GM19025 (cell line): ENCODE results near the gene CRYBA2.

ENCODE experiments used
- ATAC-seq: cut with Tn5 transposase; IDR thresholded peaks from one replicate; pipeline ENCODE4 v1.9.1; 2021; ENCODE audit warnings: mild to moderate bottlenecking, low read depth, moderate library complexity; ENCODE audit not compliant: unreplicated experiment

Gene CRYBA2

GRCh38 chr2:219024059-219024458 is 30.8 kb upstream of the CRYBA2 start:
- ATAC-seq, result no peak

DNA sequence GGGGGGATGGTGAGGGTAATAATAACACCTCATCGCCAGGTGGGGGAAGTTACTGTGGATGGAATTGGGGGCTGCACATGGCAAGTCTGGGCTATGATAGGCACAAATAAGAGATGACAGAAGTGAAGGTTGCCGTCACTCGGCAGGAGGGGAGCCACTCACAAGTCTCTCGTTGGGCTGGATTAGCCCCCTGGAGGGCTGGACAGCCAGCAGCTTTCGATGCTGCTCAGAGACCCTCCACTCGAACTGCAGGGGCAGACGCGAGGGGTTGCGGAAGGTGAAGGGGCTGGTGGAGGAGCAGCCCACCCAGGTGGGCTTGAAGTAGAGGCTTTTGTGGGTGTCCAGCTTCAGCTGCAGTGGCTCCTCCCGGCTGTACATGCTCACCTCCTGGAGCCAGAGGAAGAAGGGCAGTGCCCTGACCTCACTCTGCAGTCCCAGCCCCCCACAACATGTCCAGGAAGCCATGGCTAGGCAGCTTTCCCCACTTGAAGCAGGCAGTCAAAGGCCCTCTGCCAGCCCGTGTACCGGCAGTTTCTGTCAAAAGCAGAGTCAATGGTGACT is 29.9 kb upstream of the CRYBA2 start:
- no peak for ATAC-seq

DNA sequence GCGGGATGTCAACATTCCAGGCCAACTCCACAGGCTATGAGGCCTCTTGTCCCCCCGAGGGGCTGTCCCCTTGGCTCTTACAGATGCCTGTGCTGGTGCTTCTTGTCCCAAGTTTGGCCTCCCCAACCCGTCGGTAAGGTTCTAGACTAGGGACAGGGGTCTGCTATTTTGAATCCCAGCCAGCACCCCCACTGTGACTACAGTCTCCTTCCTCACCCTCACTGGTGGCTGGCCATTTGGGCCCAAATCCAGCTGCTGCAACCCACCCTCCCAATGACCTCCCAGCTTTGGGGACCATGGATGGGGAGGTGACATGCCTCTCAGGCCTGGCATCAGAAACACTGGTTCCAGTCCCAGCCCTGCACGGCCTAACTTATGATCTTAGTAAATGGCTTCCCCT is 29.4 kb upstream of the CRYBA2 start:
- ATAC-seq, result no peak

DNA sequence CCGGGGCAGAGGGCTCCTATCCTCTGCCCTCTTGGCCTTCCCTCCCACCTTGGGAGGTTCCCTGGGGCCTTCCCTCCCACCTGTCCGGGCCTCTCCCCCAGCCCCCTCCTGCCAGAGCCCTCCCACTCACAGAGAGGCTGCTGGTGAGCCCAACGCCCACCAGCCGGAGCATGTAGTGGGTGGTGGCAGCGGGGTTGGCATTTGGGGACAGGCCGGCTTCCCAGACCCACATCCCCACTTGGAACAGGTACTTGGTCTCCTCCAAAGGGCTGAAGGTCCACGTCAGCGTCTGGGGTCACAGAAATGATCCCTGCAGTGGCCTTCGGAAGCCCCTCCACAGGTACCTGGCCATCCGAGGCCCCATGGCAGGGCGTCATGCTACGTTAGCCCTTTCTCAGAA is 28.8 kb upstream of the CRYBA2 start:
- ATAC-seq, result no peak

- ATAC-seq, result no peak
Measured at GRCh38 chr2:219021591-219021990, 28.4 kb upstream of the CRYBA2 start.

DNA sequence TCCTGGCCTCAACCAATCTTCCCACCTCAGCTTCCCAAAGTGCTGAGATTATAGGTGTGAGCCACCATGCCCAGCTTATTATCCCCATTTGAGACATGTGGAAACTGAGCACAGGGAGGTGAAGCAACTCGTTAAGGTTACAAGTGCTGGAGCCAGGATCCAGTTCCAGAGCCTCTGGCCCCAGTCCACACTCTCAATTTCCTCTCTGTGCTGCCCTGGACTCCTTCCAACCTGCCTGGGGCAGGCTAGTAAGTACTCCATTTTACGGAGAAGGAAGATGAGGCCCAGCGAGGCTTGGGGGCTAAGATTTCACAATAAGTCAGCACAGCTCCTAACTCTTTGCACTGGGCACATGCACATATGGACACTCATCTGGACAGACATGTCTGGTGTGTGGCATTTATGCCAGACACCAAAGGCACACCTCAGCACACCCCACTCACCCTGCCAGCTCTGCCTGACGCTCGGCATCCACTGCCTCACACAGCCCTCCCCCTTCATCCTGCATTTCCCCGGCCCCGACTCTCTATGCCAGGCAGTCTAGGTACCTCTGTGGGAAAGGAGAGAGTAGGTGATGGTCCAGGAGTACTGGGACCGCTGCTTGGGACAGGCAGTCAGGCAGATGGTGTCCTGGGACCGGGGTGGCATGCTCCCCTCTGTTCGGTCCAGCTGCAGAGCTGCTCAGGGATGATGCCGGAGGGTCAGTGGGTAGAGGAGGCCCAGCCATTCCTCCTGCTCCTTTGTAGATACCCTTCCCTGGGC is 27.6 kb upstream of the CRYBA2 start:
- ATAC-seq, result no peak

- no peak for ATAC-seq
Measured at GRCh38 chr2:219019436-219019835, 26.2 kb upstream of the CRYBA2 start.

GRCh38 chr2:219018726-219019125 is 25.5 kb upstream of the CRYBA2 start:
- ATAC-seq, result no peak

DNA sequence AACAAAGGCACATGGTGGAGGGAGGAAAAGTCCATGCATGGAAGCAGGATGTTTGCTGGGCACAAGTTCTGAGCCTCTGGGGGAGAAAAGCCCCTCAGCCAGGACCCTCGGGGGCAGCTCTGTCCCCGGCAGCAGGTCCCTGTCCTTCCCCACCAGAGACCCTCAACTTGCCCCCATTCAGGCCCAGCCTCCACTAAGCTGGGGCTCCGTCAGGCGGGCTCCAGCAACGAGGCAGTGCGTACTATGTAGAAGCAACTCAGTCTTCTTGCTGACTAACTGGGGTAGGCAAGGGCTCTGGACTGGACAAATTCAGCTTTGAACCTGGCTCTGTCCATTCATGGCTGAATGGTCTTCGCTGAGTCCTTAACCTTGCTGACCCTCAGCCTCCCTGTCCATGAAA is 25.1 kb upstream of the CRYBA2 start:
- ATAC-seq, result no peak

DNA sequence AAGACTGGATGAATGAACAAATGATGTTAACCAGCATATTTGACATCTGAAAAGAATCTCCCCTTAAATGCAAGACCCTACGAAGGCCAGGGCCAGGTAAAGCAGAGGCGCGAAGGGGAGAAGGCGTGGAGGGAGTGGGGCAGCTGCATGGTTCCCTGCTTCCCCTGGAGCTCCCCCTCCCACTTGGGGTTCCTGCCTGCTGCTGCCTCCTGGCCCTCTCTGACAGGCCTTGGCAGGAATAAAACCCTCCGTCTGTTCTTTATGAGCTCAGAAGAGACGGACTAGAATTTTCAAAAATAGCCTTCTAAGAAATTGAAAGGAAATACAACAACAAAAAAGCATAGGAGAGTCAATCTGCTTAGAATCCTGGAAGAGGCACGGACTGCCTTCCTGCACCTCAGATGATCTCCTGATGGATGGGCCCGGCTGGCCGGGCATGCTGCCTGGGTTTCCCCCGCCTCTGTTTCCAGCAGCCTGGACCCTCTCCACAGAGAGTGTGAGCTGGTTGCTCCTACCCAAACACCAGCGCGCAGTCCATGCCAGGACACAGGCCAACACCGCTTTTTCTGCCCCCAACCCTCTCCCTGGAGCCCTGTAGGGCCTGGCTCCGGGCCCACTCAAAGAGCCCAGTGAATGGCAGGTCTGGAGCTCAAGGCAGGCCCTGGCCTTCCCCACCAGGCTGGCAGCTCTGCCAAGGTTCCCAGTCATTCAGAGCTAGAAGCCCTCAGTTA is 24.1 kb upstream of the CRYBA2 start:
- no peak for ATAC-seq

- ATAC-seq, result no peak
Measured at GRCh38 chr2:219016721-219017120, 23.5 kb upstream of the CRYBA2 start.

DNA sequence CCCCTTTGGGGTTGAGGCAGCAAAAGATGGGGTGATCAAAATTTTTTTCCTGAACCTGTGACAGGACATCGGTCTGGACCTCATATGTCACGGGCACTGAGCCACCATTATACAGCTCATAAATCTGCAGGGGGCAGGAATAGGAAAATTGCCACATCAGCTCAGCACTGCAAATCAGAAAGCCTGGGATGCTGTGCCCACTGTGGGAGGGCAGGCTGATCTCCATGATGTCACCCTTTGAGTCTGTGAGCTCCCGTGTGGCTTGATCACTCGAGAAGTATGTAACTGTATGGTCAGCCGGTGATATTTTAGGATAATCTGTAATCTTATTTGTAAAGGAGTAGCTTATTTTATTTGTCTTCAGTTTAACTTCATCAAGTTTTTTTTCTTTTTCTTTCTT is 17.7 kb upstream of the CRYBA2 start:
- ATAC-seq, result no peak

DNA sequence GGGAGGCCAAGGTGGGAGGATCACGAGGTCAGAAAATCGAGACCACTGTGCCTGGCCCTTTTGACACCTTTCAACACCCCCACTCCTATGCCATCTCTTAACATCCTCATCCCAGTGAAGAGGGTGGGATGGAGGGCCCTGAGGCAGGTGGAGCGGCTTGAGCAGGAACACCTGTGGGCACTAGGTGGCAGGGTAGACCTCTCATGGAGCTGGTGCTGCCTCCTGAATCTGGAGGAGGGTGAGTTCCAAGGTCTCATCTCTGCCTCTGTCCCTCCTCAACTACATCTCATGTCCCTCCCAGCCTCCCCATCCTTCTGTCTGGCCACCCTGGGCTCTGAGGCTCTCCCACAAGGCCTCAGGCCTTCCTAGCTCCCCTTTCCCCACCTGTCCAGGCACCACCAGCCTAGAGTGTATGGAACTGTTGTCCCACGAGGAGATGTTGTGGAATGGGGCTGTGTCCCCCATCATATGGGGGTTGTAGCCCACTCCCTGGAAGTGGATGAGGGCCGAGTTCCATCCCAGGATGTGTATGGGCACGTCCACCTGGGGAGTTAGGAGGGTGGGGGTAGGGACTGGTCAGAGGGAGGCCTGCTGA is 17.0 kb upstream of the CRYBA2 start:
- ATAC-seq, result no peak

DNA sequence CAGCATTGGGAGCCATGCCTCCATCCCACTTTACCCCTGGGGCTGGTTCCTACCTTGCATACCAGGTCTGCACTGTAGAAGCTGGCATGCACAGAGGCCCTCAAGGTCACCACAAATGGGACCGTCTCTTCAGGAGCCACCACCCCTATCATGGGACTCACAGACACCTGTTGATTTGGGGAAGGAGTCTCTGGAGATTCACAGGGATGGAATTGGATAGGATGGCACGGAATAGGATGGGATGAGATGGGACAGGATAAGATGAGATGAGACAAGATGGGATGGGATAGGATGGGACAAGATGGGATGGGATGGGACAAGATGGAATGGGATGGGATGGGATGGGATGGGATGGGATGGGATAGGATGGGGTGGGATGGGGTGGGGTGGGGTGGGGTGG is 16.1 kb upstream of the CRYBA2 start:
- no peak for ATAC-seq

DNA sequence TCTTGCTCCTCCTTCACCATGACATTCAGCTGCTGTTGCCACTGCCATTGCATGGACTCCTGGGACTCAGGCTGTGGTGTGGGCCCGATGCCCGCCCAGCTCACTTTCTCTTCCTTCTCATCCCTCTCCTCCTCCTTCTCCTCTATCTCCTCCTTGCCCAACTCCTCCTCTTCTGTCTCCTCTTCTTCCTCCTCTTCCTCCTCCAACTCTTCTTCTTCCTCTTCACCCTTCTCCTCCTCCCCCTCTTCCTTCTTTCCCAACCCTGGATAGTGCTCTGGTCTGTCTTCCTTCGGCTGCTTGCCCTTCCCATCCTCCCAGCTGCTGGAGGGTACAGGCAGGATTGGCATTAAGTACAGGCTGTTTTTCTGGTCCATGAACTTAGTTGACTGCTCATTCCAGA is 10.8 kb upstream of the CRYBA2 start:
- ATAC-seq, result no peak

DNA sequence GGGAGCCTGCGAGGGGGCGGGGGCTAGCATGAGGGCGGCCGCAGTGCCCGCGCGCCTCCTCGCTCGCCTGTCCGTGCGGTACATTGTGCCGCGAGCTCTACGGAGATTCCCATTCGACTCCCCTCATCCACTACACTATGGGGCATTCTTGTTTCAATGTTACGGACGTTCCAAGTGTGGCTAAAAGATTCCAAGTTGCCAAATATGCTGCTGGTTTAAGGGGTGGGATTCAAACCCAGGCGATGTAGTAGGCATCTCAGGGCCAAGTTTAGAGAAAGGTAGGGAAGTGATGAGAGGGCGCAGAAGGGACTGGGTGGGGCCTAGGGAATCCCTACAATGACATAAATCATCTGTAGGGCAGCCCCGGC is 10.0 kb upstream of the CRYBA2 start:
- ATAC-seq, result no peak

- ATAC-seq, result no peak
Measured at GRCh38 chr2:219002395-219003266, 9.4 kb upstream of the CRYBA2 start.

GRCh38 chr2:219001577-219002394 is 8.6 kb upstream of the CRYBA2 start:
- no peak for ATAC-seq

DNA sequence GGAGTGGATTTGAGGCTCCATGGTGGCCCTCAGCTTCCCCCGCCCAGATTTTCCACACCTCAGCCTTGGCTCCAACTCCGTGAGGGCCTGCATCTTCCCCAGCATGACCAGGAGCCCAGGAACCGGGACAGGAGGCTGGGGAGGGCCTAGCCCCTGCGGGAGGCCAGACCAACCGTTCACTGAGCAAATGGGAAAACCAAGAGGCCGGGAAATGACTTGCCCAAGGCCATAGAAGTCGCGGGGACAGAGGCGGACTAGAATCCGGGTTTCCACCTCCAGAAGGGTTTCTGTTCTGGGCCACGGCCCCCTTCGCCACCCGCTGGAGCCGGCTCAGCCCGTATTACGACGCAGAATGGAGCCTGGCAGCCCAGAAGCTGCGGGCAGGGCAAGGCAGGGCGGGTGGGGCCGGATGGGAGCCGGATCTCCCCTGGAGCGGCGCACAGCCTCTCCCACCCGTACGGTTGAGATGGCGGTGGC is 7.9 kb upstream of the CRYBA2 start:
- ATAC-seq, result no peak

DNA sequence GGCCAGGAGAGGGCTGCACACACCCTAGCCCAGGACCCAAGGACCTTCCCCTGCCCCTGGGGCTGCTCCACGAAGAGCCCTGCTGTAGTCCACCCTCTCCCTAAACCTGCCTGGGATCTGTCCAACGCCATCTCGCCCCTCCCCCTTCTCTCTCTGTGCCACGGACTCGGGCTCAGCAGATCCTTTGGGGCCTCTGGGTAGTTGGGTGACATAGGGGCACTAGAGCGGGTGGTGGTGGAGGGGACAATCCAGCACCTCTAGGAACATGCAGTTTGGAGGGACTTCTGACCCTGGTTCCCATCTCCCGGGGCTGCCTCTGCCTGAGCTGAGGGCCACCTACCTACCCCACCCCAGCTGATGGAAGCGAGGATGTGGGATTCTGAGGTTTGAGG is 7.3 kb upstream of the CRYBA2 start:
- ATAC-seq, result no peak
